ENCODE data around the gene SRPK3. TPM values are rescaled to one million over a fixed set of nuclear protein-coding genes. Genes with fewer than 3 reads are reported as not detected.

SRPK3 gene
- polyA plus RNA-seq, 2 of the 4 experiments (the other 2 are of a cell fraction), result 0.03 TPM; not detected in 1

DNA sequence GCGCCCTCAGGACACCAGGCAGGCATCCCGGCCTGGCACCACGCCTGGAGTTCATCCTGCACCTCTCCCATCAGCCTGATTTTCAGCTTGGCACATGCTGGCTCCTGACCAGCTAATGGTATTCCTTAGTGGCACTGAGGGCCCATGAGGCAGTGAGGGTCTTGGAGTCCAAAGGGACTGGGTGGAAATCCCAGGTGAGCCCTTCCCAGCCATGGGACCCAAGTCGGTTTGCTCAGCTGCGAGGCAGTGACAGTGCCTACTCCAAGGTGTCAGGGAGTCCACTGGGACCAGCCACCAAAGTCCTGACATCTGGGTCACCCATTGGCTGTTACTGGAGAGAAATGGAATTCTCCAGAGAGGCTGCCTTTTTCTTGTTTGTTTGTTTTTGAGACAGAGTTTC lies 18.5 kb downstream of the SRPK3 start:
- FAIRE-seq (peak; percentile 46), ATAC-seq (no peak), DNase-seq (ENCODE audit: low read depth in 1 of 2, low spot score in 1 of 2) (no peak)
- TF ChIP-seq HOXB13 (CRISPR knock-in tag; IDR thresholded peaks at IDR 0.05; ENCODE audit: low read depth) (no peak), HDAC2 (IDR thresholded peaks at IDR 0.05) (no peak), TP53 (CRISPR knock-in tag; IDR thresholded peaks at IDR 0.05) (no peak), CHD4 (IDR thresholded peaks at IDR 0.05; ENCODE audit: borderline replicate concordance) (no peak)
- TF ChIP-seq, protein P1, sequence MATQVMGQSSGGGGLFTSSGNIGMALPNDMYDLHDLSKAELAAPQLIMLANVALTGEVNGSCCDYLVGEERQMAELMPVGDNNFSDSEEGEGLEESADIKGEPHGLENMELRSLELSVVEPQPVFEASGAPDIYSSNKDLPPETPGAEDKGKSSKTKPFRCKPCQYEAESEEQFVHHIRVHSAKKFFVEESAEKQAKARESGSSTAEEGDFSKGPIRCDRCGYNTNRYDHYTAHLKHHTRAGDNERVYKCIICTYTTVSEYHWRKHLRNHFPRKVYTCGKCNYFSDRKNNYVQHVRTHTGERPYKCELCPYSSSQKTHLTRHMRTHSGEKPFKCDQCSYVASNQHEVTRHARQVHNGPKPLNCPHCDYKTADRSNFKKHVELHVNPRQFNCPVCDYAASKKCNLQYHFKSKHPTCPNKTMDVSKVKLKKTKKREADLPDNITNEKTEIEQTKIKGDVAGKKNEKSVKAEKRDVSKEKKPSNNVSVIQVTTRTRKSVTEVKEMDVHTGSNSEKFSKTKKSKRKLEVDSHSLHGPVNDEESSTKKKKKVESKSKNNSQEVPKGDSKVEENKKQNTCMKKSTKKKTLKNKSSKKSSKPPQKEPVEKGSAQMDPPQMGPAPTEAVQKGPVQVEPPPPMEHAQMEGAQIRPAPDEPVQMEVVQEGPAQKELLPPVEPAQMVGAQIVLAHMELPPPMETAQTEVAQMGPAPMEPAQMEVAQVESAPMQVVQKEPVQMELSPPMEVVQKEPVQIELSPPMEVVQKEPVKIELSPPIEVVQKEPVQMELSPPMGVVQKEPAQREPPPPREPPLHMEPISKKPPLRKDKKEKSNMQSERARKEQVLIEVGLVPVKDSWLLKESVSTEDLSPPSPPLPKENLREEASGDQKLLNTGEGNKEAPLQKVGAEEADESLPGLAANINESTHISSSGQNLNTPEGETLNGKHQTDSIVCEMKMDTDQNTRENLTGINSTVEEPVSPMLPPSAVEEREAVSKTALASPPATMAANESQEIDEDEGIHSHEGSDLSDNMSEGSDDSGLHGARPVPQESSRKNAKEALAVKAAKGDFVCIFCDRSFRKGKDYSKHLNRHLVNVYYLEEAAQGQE (IDR thresholded peaks at IDR 0.05), result no peak
- CTCF ChIA-PET, result interaction anchor here (1.4 kb wide), 1 partner anchor 85 kb away, joined by 4 read pairs; no protein-coding TSS in a partner anchor
- Histone ChIP-seq H3K4me1 (peaks cover 8% of the 10 kb centered on the region; the same call in 1 of the 3 replicates), H3K4me2 (no peak overlapping the region), H3K4me3 (no peak overlapping the region), H3K27ac (no peak overlapping the region), H3K9me3 (no peaks in the 10 kb centered on the region)
- 93% methylated on average over 4 of the region's 5 CpGs for WGBS (ENCODE audit: missing lambda C conversion rate)
- POLR2A ChIA-PET, result no interaction called here

DNA sequence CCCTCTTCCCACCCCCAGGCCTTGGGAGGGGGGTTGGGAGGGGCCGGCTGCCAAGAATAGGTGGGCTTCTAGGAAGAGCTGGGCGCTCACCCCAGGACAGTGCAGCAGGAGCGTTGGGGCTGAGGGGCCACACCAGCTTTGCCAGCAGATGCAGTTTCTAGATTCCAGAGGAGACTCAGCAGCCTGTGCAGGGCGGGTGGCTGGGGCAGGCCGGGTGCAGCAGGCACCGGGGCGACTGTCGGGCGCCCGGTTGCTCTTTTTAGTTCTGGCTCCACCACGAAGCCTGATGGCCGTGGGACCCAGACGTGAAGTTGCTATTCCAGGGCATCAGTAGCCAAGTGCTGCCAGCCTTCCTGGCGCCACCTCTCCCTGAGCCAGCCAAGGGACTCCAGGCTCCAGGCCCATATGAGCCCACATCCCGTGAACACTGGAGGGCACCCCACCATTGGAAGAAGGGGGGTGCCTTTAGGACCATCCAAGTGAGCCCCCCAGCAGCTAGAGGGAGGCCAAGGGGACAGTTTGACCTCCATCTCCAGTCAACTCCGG lies 19.4 kb downstream of the SRPK3 start:
- ChIA-PET CTCF (no interaction called here), POLR2A (no interaction called here)
- Histone ChIP-seq H3K4me2 (no peak overlapping the region), H3K4me3 (no peak overlapping the region), H3K4me1 (peaks cover 8% of the 10 kb centered on the region; the same call in 1 of the 3 replicates), H3K27ac (no peak overlapping the region), H3K9me3 (no peaks in the 10 kb centered on the region)
- FAIRE-seq (no peak), ATAC-seq (peak in 1 of 2 experiments; percentile 5; a peak in 1 of 6 replicates), DNase-seq (ENCODE audit: low read depth in 1 of 2, low spot score in 1 of 2) (no peak)
- WGBS (ENCODE audit: missing lambda C conversion rate), result 86% methylated on average over 12 of the region's 16 CpGs
- TF ChIP-seq ZFP36 (IDR thresholded peaks at IDR 0.05; ENCODE audit: borderline replicate concordance, partially characterized antibody), result no peak
- no peak for TF ChIP-seq NPAS2 (CRISPR knock-in tag; IDR thresholded peaks at IDR 0.05; ENCODE audit: borderline replicate concordance)
- TF ChIP-seq HEYL (CRISPR knock-in tag; IDR thresholded peaks at IDR 0.05), result no peak
- no peak for TF ChIP-seq JUN (IDR thresholded peaks at IDR 0.05)
- no peak for TF ChIP-seq HOXB5 (CRISPR knock-in tag; IDR thresholded peaks at IDR 0.05)
- TF ChIP-seq, protein P2, sequence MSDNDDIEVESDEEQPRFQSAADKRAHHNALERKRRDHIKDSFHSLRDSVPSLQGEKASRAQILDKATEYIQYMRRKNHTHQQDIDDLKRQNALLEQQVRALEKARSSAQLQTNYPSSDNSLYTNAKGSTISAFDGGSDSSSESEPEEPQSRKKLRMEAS (IDR thresholded peaks at IDR 0.05), result no peak
- TF ChIP-seq MAFK (IDR thresholded peaks at IDR 0.05; ENCODE audit: partially characterized antibody), result no peak
- no peak for TF ChIP-seq ZSCAN20 (CRISPR knock-in tag; IDR thresholded peaks at IDR 0.05)
- no peak for TF ChIP-seq POLR2AphosphoS2 (conservative IDR thresholded peaks at IDR 0.05; ENCODE audit: low read length)
- TF ChIP-seq CBX2 (IDR thresholded peaks at IDR 0.05; ENCODE audit: borderline replicate concordance, low read depth), result no peak
- no peak for TF ChIP-seq KDM5A (IDR thresholded peaks at IDR 0.05)
- TF ChIP-seq MAZ (IDR thresholded peaks at IDR 0.05; ENCODE audit: borderline replicate concordance, low read depth, low read length), result no peak
- TF ChIP-seq, protein P3, sequence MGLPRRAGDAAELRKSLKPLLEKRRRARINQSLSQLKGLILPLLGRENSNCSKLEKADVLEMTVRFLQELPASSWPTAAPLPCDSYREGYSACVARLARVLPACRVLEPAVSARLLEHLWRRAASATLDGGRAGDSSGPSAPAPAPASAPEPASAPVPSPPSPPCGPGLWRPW (IDR thresholded peaks at IDR 0.05), result no peak
- no peak for TF ChIP-seq NR3C1 (IDR thresholded peaks at IDR 0.05)
- TF ChIP-seq SMC3 (IDR thresholded peaks at IDR 0.05), result no peak

DNA sequence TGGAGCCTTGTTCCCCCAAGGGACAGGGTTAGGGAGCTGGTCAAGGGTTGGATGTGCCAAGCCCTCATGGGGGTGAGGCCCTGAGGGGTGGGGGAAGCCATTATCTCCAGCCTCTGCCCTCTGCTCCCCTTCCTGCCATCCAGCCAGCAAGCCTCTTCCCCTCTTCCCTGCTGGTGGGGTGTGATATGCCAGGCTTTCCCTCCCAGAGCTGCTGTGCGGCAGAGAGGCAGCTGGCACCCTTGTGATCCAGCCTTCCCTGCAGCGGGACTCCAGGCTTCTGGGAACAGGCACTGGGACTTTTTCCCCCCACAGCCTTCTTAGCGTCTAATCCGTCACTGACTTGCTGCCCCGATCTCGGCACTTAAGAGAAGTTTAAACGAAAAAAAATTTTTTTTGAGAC lies 19.9 kb downstream of the SRPK3 start:
- POLR2A ChIA-PET, result no interaction called here
- no peak for TF ChIP-seq EHMT2 (IDR thresholded peaks at IDR 0.05; ENCODE audit: low read depth)
- TF ChIP-seq, protein P4, sequence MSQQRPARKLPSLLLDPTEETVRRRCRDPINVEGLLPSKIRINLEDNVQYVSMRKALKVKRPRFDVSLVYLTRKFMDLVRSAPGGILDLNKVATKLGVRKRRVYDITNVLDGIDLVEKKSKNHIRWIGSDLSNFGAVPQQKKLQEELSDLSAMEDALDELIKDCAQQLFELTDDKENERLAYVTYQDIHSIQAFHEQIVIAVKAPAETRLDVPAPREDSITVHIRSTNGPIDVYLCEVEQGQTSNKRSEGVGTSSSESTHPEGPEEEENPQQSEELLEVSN (IDR thresholded peaks at IDR 0.05; ENCODE audit: borderline replicate concordance, low read depth), result no peak
- no peak for TF ChIP-seq ZSCAN20 (CRISPR knock-in tag; IDR thresholded peaks at IDR 0.05)
- TF ChIP-seq, protein P2 (IDR thresholded peaks at IDR 0.05), result no peak
- no peak for TF ChIP-seq MAFK (IDR thresholded peaks at IDR 0.05; ENCODE audit: partially characterized antibody)
- TF ChIP-seq EHF (CRISPR knock-in tag; IDR thresholded peaks at IDR 0.05), result no peak
- TF ChIP-seq CBX8 (IDR thresholded peaks at IDR 0.05), result no peak
- TF ChIP-seq, protein P5, sequence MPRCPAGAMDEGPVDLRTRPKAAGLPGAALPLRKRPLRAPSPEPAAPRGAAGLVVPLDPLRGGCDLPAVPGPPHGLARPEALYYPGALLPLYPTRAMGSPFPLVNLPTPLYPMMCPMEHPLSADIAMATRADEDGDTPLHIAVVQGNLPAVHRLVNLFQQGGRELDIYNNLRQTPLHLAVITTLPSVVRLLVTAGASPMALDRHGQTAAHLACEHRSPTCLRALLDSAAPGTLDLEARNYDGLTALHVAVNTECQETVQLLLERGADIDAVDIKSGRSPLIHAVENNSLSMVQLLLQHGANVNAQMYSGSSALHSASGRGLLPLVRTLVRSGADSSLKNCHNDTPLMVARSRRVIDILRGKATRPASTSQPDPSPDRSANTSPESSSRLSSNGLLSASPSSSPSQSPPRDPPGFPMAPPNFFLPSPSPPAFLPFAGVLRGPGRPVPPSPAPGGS (IDR thresholded peaks at IDR 0.05), result no peak
- no peak for TF ChIP-seq NFE2L2 (conservative IDR thresholded peaks at IDR 0.05; ENCODE audit: low read length)
- no peak for TF ChIP-seq FOXS1 (CRISPR knock-in tag; IDR thresholded peaks at IDR 0.05)
- no peak for TF ChIP-seq FOSB (CRISPR knock-in tag; IDR thresholded peaks at IDR 0.05)

More for the DNA sequence above, 19.9 kb downstream of the SRPK3 start:
- no peak overlapping the region for H3K4me2 ChIP-seq
- H3K4me1 ChIP-seq, result peaks cover 6% of the 10 kb centered on the region; the same call in 1 of the 3 replicates
- FAIRE-seq, result no peak
- CTCF ChIA-PET, result no interaction called here
- 84% methylated on average over 7 of the region's 7 CpGs for WGBS (ENCODE audit: missing lambda C conversion rate)
- no peak overlapping the region for H3K4me3 ChIP-seq
- no peak for DNase-seq (ENCODE audit: low read depth in 1 of 2, low spot score in 1 of 2)
- no peaks in the 10 kb centered on the region for H3K9me3 ChIP-seq
- H3K27ac ChIP-seq, result no peak overlapping the region
- peak; percentile 9 to 39; a peak in 3 of 6 replicates for ATAC-seq
